Activated gamma-delta T cell treated with Interleukin-2 at 50 U/mL for 16 hours (primary cell): ENCODE data around the gene MRPS30.
"Not testable (repeated sequence)": the region's sequence is repeated elsewhere in the genome, so short reads cannot be mapped to it uniquely, and the experiment has no call there.

ENCODE experiments used
- DNase-seq: peaks from one replicate; pipeline ENCODE4 v3.0.0-alpha.2; 2020

The MRPS30 gene

GRCh38 chr5:44808435-44809214 lies at the start of gene MRPS30:
Gene MRPS30 (plus strand): TSS chr5:44808947. CDS start chr5:44808963, 16 bp downstream.
- DNase-seq, result peak; percentile 87

GRCh38 chr5:44769200-44769876 lies 39.4 kb upstream of the MRPS30 start:
- DNase-seq, result no peak

GRCh38 chr5:44769877-44770209 lies 38.9 kb upstream of the MRPS30 start:
- DNase-seq, result no peak

- no peak for DNase-seq
Observed at GRCh38 chr5:44770780-44771717, 37.7 kb upstream of the MRPS30 start.

- not testable (repeated sequence) for DNase-seq
Observed at GRCh38 chr5:44772397-44772796, 36.4 kb upstream of the MRPS30 start.

GRCh38 chr5:44774279-44774880 lies 34.4 kb upstream of the MRPS30 start:
- no peak for DNase-seq

GRCh38 chr5:44779167-44779566 lies 29.6 kb upstream of the MRPS30 start:
- DNase-seq, result no peak

- DNase-seq, result no peak
Observed at GRCh38 chr5:44783634-44784315, 25.0 kb upstream of the MRPS30 start.

- no peak for DNase-seq
Observed at GRCh38 chr5:44787731-44788130, 21.0 kb upstream of the MRPS30 start.

GRCh38 chr5:44789372-44789995 lies 19.3 kb upstream of the MRPS30 start:
- not testable (repeated sequence) for DNase-seq

GRCh38 chr5:44792031-44792673 lies 16.6 kb upstream of the MRPS30 start:
- DNase-seq, result not testable (repeated sequence)

- DNase-seq, result no peak
Observed at GRCh38 chr5:44794371-44794770, 14.4 kb upstream of the MRPS30 start.

- no peak for DNase-seq
Observed at GRCh38 chr5:44795496-44795895, 13.3 kb upstream of the MRPS30 start.

- no peak for DNase-seq
Observed at GRCh38 chr5:44797841-44798240, 10.9 kb upstream of the MRPS30 start.

- DNase-seq, result no peak
Observed at GRCh38 chr5:44801992-44802391, 6.8 kb upstream of the MRPS30 start.

- no peak for DNase-seq
Observed at GRCh38 chr5:44806608-44807007, 2.1 kb upstream of the MRPS30 start.

- no peak for DNase-seq
Observed at GRCh38 chr5:44807269-44807668, 1.5 kb upstream of the MRPS30 start.

- DNase-seq, result peak; percentile 23
Observed at GRCh38 chr5:44809215-44809955, 638 bp downstream of the MRPS30 start.

GRCh38 chr5:44809956-44810420 lies 1.2 kb downstream of the MRPS30 start:
- DNase-seq, result no peak

- no peak for DNase-seq
Observed at GRCh38 chr5:44814761-44815160, 6.0 kb downstream of the MRPS30 start.
